ENCODE measurements around the gene CD53. TPM values are rescaled to one million over a fixed set of nuclear protein-coding genes. Genes with fewer than 3 reads are reported as not detected.
A peak's percentile ranks its signal among the peaks of the same experiment; 100 is the strongest.

CD53 gene
- total and polyA plus RNA-seq, 9 of the 15 experiments (the other 6 are each of a cell fraction or from before 2014, with no cell fraction given), result 63.5 to 220 (median 131) TPM

GRCh38 chr1:110876748-110877341, 3.9 kb downstream of the CD53 start:
- Histone ChIP-seq H4K20me1 (replicated peaks; ENCODE audit: control insufficient read depth, insufficient read depth, low read length) (no peaks in the 10 kb centered on the region), H3K36me3 (ENCODE audit: control insufficient read depth, insufficient read depth, low read length) (peaks cover 8% of the 10 kb centered on the region; the same call in 2 of the 3 replicates), H3K4me2 (ENCODE audit: insufficient read depth, low read length) (peak overlapping the region; percentile 53), H3K27ac (ENCODE audit: extremely low read depth, low read depth, low read length) (peak overlapping the region; percentile 80; the same call in 2 of the 3 replicates), H3K9me1 (ENCODE audit: control insufficient read depth, insufficient read depth, low read length) (no peaks in the 10 kb centered on the region), H3K9me3 (replicated peaks; ENCODE audit: control insufficient read depth, insufficient read depth, low read depth, low read length) (no peaks in the 10 kb centered on the region; the same call in 1 of the 2 replicates), H3K79me2 (ENCODE audit: control insufficient read depth, insufficient read depth, low read length) (peaks cover 84% of the 10 kb centered on the region), H3K27me3 (ENCODE audit: control insufficient read depth in 2 of 2, insufficient read depth in 2 of 2, low read length in 2 of 2) (no peaks in the 10 kb centered on the region), H3K4me1 (replicated peaks in 1 of 2; ENCODE audit: control insufficient read depth in 2 of 2, insufficient read depth in 2 of 2, low read length in 2 of 2) (peaks cover 6 to 78% of the 10 kb centered on the region in 2 experiments; a peak in 4 of 5 replicates), H3K4me3 (no peak overlapping the region), H2AFZ (ENCODE audit: low read depth, low read length) (peak overlapping the region; percentile 63), H3K9ac (ENCODE audit: insufficient read depth in 1 of 2, low read depth in 2 of 2, low read length in 2 of 2) (peak overlapping the region in 1 of 2 experiments; percentile 22; a peak in 1 of 4 replicates)
- ATAC-seq (no peak), DNase-seq (ENCODE audit: extremely low read depth in 1 of 4, low spot score in 3 of 4) (no peak), FAIRE-seq (no peak)
- in situ Hi-C loops (cut with MboI) (no loop called here), intact Hi-C loops (cut with micrococcal nuclease) (no loop called here)
- 50% methylated on average over 1 of the region's 1 CpG for WGBS (ENCODE audit: insufficient coverage, low coverage, missing lambda C conversion rate)
- no TSS peak for BruUV-seq (replicated peaks)
- ChIA-PET CTCF (ENCODE audit: low intra/inter-chr PET ratio) (no interaction called here), POLR2A (interaction anchor here (1.0 to 1.8 kb wide), 2 partner anchors 14 to 17 kb away, joined by 3 to 9 read pairs; no protein-coding TSS in a partner anchor)
- TF ChIP-seq BRD4 (IDR thresholded peaks at IDR 0.05), result no peak
- no peak for TF ChIP-seq SREBF2 (CRISPR knock-in tag; IDR thresholded peaks at IDR 0.05)
- no peak for TF ChIP-seq ARNT (IDR thresholded peaks at IDR 0.05)
- TF ChIP-seq, protein P1, sequence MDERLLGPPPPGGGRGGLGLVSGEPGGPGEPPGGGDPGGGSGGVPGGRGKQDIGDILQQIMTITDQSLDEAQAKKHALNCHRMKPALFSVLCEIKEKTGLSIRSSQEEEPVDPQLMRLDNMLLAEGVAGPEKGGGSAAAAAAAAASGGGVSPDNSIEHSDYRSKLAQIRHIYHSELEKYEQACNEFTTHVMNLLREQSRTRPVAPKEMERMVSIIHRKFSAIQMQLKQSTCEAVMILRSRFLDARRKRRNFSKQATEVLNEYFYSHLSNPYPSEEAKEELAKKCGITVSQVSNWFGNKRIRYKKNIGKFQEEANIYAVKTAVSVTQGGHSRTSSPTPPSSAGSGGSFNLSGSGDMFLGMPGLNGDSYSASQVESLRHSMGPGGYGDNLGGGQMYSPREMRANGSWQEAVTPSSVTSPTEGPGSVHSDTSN (CRISPR knock-in tag; IDR thresholded peaks at IDR 0.05; ENCODE audit: low read depth), result no peak
- TF ChIP-seq, protein P1 (tag; conservative IDR thresholded peaks at IDR 0.05; ENCODE audit: low read depth), result peak; percentile 45
- no peak for TF ChIP-seq ILF3 (IDR thresholded peaks at IDR 0.05; ENCODE audit: borderline replicate concordance)
- 0 out of 2 replicates have a peak, but pooled peaks have one; percentile 15 for TF ChIP-seq EP300 (IDR thresholded peaks at IDR 0.05; ENCODE audit: low read length)
- TF ChIP-seq CEBPG (CRISPR knock-in tag; IDR thresholded peaks at IDR 0.05), result no peak
- TF ChIP-seq CEBPG (tag; conservative IDR thresholded peaks at IDR 0.05 in 1 of 2, IDR thresholded peaks at IDR 0.05 in 1 of 2), result peak in 1 of 2 experiments; percentile 36; a peak in 1 of 4 replicates
- TF ChIP-seq MNT (conservative IDR thresholded peaks at IDR 0.05), result 0 out of 4 replicates have a peak, but pooled peaks of 1 of the 2 experiments have one; percentile 34
- no peak for TF ChIP-seq ZMIZ1 (IDR thresholded peaks at IDR 0.05; ENCODE audit: low read depth in 2 of 2, low read length in 2 of 2)
- TF ChIP-seq, protein P2, sequence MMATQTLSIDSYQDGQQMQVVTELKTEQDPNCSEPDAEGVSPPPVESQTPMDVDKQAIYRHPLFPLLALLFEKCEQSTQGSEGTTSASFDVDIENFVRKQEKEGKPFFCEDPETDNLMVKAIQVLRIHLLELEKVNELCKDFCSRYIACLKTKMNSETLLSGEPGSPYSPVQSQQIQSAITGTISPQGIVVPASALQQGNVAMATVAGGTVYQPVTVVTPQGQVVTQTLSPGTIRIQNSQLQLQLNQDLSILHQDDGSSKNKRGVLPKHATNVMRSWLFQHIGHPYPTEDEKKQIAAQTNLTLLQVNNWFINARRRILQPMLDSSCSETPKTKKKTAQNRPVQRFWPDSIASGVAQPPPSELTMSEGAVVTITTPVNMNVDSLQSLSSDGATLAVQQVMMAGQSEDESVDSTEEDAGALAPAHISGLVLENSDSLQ (IDR thresholded peaks at IDR 0.05), result peak; percentile 65
- peak; percentile 82 for TF ChIP-seq MEIS2 (IDR thresholded peaks at IDR 0.05; ENCODE audit: partially characterized antibody)

Measured in K562 (cell line).